HepG2 (cell line): ENCODE measurements around the gene LENEP. TPM values are rescaled to one million over a fixed set of nuclear protein-coding genes. Genes with fewer than 3 reads are reported as not detected.

ENCODE experiments used
- ATAC-seq: fragments of 200-7000 bp; cut with Tn5 transposase; 3 replicates; pipeline ENCODE4 v1.9.1; 2020; ENCODE audit warnings: mild to moderate bottlenecking, moderate library complexity
- BruUV-seq: library from RNA; stranded (reverse); fragments of 400-500 nt; replicated peaks from 2 replicates; lab custom pipeline; 2021; lab: Mats Ljungman, UMichigan
- CTCF ChIA-PET: fragments of 300-600 bp; formaldehyde crosslinking; extraction: SDS; loops from one replicate; lab custom pipeline; 2021; ENCODE audit warnings: low total read pairs, inconsistent platforms, low intra/inter-chr PET ratio; lab: Yijun Ruan, JAX
- POLR2A ChIA-PET: fragments of 350-600 bp; sonication (Branson Sonifier 250); formaldehyde crosslinking; loops from one replicate; lab custom pipeline; 2020; ENCODE audit warnings: antibody characterized with exemption, inconsistent platforms; lab: Yijun Ruan, JAX
- DNase-seq: peaks from one replicate; pipeline ENCODE4 v3.0.0-alpha.2; 2015; ENCODE audit warnings: low spot score
- FAIRE-seq: peaks from 3 replicates; lab custom pipeline; 2011; peaks lifted over from hg19 to GRCh38; lab: Jason Lieb, UNC
- H2AFZ ChIP-seq: one replicate; pipeline ENCODE4 v1.6.1; 2011; ENCODE audit warnings: low read length, inconsistent platforms
- H3K27ac ChIP-seq: fragments of 300-600 bp; 3 replicates; pipeline ENCODE4 v1.8.0; 2011; ENCODE audit warnings: mixed run types, mild to moderate bottlenecking, mixed read lengths, low read length, inconsistent platforms; ENCODE audit not compliant: insufficient read depth; ENCODE audit errors: extremely low read length
- H3K27me3 ChIP-seq, 2 experiments: fragments of 200-600 bp in 1 of 2; 2 replicates in 1 of 2; 3 replicates in 1 of 2; pipeline versions ENCODE4 v1.6.0 to v1.8.0; 2011; ENCODE audit warnings: low read length in 2 of 2, mild to moderate bottlenecking in 2 of 2, moderate library complexity in 2 of 2, inconsistent platforms in 1 of 2; ENCODE audit not compliant: insufficient read depth in 2 of 2, control insufficient read depth in 1 of 2
- H3K36me3 ChIP-seq, 2 experiments: fragments of 200-600 bp in 1 of 2; replicated peaks in 1 of 2; 2 replicates in 1 of 2; 3 replicates in 1 of 2; pipeline versions ENCODE4 v1.5.1 to v1.8.0; 2011; ENCODE audit warnings: low read length in 2 of 2, inconsistent platforms in 1 of 2; ENCODE audit not compliant: insufficient read depth in 2 of 2, control insufficient read depth in 1 of 2
- H3K4me1 ChIP-seq: 2 replicates; pipeline ENCODE4 v1.5.1; 2012; ENCODE audit warnings: low read length, inconsistent platforms; ENCODE audit not compliant: insufficient read depth
- H3K4me2 ChIP-seq: 2 replicates; pipeline ENCODE4 v1.6.0; 2011; ENCODE audit warnings: low read depth, low read length, inconsistent platforms
- H3K4me3 ChIP-seq, 3 experiments: fragments of 200-600 bp in 1 of 3; sonication (generic), shearing (Covaris generic) in 1 of 3; replicated peaks in 1 of 3; 2 replicates each; pipeline ENCODE4 v1.5.1; 2011 to 2016; ENCODE audit warnings: low read length in 3 of 3, inconsistent platforms in 2 of 3, low read depth in 2 of 3, mild to moderate bottlenecking in 2 of 3, control low read depth in 1 of 3, mixed read lengths in 1 of 3; ENCODE audit not compliant: insufficient read depth in 1 of 3
- H3K79me2 ChIP-seq: one replicate; pipeline ENCODE4 v1.6.1; 2011; ENCODE audit warnings: low read length, inconsistent platforms; ENCODE audit not compliant: insufficient read depth
- H3K9ac ChIP-seq: 2 replicates; pipeline ENCODE4 v1.6.0; 2011; ENCODE audit warnings: mild to moderate bottlenecking, low read depth, low read length, inconsistent platforms; ENCODE audit not compliant: insufficient read depth
- H3K9me3 ChIP-seq: 2 replicates; pipeline ENCODE4 v1.5.1; 2012; ENCODE audit warnings: mild to moderate bottlenecking, low read length
- H4K20me1 ChIP-seq: 2 replicates; pipeline ENCODE4 v1.6.0; 2011; ENCODE audit warnings: inconsistent platforms, mild to moderate bottlenecking, low read length, moderate library complexity; ENCODE audit not compliant: insufficient read depth
- AKAP8 ChIP-seq: sonication (generic); formaldehyde crosslinking; IDR thresholded peaks from 2 replicates; pipeline ENCODE4 v1.5.1; 2020; ENCODE audit warnings: mild to moderate bottlenecking, missing genetic modification reagents
- NCOA2 ChIP-seq: sonication (generic); formaldehyde crosslinking; IDR thresholded peaks from 2 replicates; pipeline ENCODE4 v1.8.0; 2022; ENCODE audit warnings: inconsistent platforms
- ZBTB20 ChIP-seq: sonication (generic); formaldehyde crosslinking; IDR thresholded peaks from 2 replicates; pipeline ENCODE4 v1.8.1; 2023; ENCODE audit warnings: missing genetic modification reagents, low read depth, mild to moderate bottlenecking, borderline replicate concordance
- ZNF274 ChIP-seq: sonication (generic); formaldehyde crosslinking; IDR thresholded peaks from 2 replicates; pipeline ENCODE4 v1.5.1; 2020; ENCODE audit warnings: mild to moderate bottlenecking, missing genetic modification reagents
- ZNF790 ChIP-seq: sonication (generic); formaldehyde crosslinking; IDR thresholded peaks from 2 replicates; pipeline ENCODE4 v1.8.0; 2022; ENCODE audit warnings: missing genetic modification reagents, mild to moderate bottlenecking, borderline replicate concordance
- WGBS: methylation state at CpG from one replicate; pipeline ENCODE4 v1.1.6; 2017; ENCODE audit warnings: low lambda C conversion rate; 5-methylcytosine and 5-hydroxymethylcytosine counted together
- in situ Hi-C: cut with HindIII; loops from 2 replicates; pipeline ENCODE4 v1.10.0; 2017; ENCODE audit warnings: low pct_unique_long_range_greater_than_20kb; ENCODE audit not compliant: extremely low pct_ligation_motif_present
- intact Hi-C: fragments of 100-400 bp; cut with micrococcal nuclease; formaldehyde crosslinking; loops from one replicate; pipeline ENCODE4 v1.10.0; 2022; ENCODE audit not compliant: unreplicated experiment
- polyA plus RNA-seq, 8 experiments: library from polyadenylated mRNA; depleted of rRNA in 3 of 8; stranded (reverse) in 7 of 8; unstranded in 1 of 8; fragments of >200 nt; fragmentation: Illumina TruSeq in 4 of 8; extraction: Trizol in 4 of 8; gene quantifications; 2 replicates each; pipeline versions ENCODE4 v1.2.1 to v1.2.3, GENCODE V29; 2011 to 2016; ENCODE audit warnings: low read depth in 4 of 8, missing spikeins in 1 of 8, mixed read lengths in 1 of 8; ENCODE audit not compliant: insufficient read depth in 1 of 8
- total RNA-seq, 5 experiments: library from RNA; depleted of rRNA; stranded (reverse); fragments of >200 nt; fragmentation: Illumina TruSeq; extraction: Trizol; gene quantifications; 2 replicates each; pipeline ENCODE4 v1.2.3, GENCODE V29; 2016; ENCODE audit warnings: low read depth in 1 of 5

The LENEP gene
- total and polyA plus RNA-seq, 2 of the 13 experiments (the other 11 are each of a cell fraction or from before 2014, with no cell fraction given): 0.29 TPM; not detected in 1

DNA sequence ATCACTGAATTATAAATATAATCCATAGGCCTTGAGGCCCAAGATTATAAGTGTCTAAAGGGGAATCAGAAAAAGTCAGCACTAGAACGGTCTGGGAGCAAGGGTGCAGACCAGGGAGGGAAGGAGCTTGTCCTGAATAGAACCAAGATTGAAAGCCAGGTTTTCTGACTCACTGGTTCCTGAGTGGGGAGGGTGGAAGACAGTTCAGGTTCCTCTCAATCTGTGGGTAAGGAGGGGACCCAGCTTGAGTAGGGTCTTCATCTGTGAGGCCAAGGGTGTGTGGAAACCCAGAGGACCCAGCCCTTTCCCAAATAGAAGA is 842 bp downstream of the LENEP start:
- Histone ChIP-seq H3K9me3 (no peaks in the 10 kb centered on the region), H3K4me3 (no peak overlapping the region)
- no peak for FAIRE-seq
- TF ChIP-seq ZNF274 (CRISPR knock-in tag): no peak
- TF ChIP-seq AKAP8 (CRISPR knock-in tag): peak; percentile 63; the same call in 1 of the 2 replicates
- TF ChIP-seq, all 625 proteins: peak for 1
- H2AFZ ChIP-seq: no peak overlapping the region
- H3K9ac ChIP-seq: no peak overlapping the region
- H3K4me2 ChIP-seq: no peak overlapping the region
- no peak for ATAC-seq
- BruUV-seq: no TSS peak
- no peaks in the 10 kb centered on the region for H4K20me1 ChIP-seq
- H3K27me3 ChIP-seq: no peaks in the 10 kb centered on the region
- POLR2A ChIA-PET: interaction anchor here (0.9 to 4.2 kb wide), 6 partner anchors 10 to 91 kb away, joined by 3 to 34 read pairs (median 6); partner anchors contain the start of genes FLAD1, PBXIP1, PYGO2 and SHC1
- peaks cover 14% of the 10 kb centered on the region for H3K4me1 ChIP-seq
- CTCF ChIA-PET: no interaction called here
- no peak for DNase-seq
- peaks cover 2 to 5% of the 10 kb centered on the region in 2 experiments; a peak in 2 of 5 replicates for H3K36me3 ChIP-seq
- in situ Hi-C loops (no loop called here), intact Hi-C loops (no loop called here)
- no peaks in the 10 kb centered on the region for H3K79me2 ChIP-seq
- WGBS: 73% methylated on average over 1 of the region's 1 CpG
- H3K27ac ChIP-seq: no peak overlapping the region

DNA sequence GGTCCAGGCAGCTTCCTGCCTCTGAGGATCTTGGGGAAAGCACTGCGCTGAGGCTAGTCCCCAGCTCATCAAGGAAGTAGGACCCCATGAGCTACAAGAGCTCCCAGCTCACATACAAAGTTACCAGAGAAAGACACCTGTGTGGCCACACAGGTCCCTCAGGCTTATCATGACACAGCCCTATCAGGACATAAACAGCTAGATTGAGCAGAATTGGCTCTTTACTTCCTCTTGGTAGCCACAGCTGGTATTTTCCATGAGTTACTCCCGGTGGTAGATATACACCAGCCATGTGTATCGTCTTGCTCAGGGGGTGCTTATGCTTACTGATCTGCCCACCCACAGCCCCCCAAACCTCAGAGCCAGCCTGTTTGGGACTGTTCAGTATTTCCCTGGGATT is 1.2 kb downstream of the LENEP start:
- Histone ChIP-seq H3K27ac (no peak overlapping the region), H4K20me1 (no peaks in the 10 kb centered on the region), H3K9ac (no peak overlapping the region)
- intact Hi-C loops: no loop called here
- POLR2A ChIA-PET: interaction anchor here (0.9 to 4.2 kb wide), 6 partner anchors 11 to 90 kb away, joined by 3 to 34 read pairs (median 6); partner anchors contain the start of genes FLAD1, PBXIP1, PYGO2 and SHC1
- TF ChIP-seq NCOA2 (CRISPR knock-in tag) (no peak), ZNF790 (CRISPR knock-in tag) (no peak), ZBTB20 (no peak), AKAP8 (CRISPR knock-in tag) (peak; percentile 51; the same call in 1 of the 2 replicates)
- TF ChIP-seq, all 625 proteins: peak for 1
- BruUV-seq: no TSS peak
- H3K36me3 ChIP-seq: peaks cover 2% of the 10 kb centered on the region in 2 experiments; a peak in 1 of 5 replicates
- in situ Hi-C loops: no loop called here
- no peak overlapping the region for H3K4me2 ChIP-seq
- WGBS: 80% methylated on average over 3 of the region's 3 CpGs
- peaks cover 14% of the 10 kb centered on the region for H3K4me1 ChIP-seq
- no peak overlapping the region for H3K4me3 ChIP-seq
- no peaks in the 10 kb centered on the region for H3K27me3 ChIP-seq
- no peak for FAIRE-seq
- no peaks in the 10 kb centered on the region for H3K9me3 ChIP-seq
- no peak for DNase-seq
- H3K79me2 ChIP-seq: no peaks in the 10 kb centered on the region
- CTCF ChIA-PET: no interaction called here
- no peak for ATAC-seq
- no peak overlapping the region for H2AFZ ChIP-seq
